HCT116 (cell line): Measurements from ENCODE around the gene RASSF6. TPM values are rescaled to one million over a fixed set of nuclear protein-coding genes. Genes with fewer than 3 reads are reported as not detected.
"Not testable (repeated sequence)": the region's sequence is repeated elsewhere in the genome, so short reads cannot be mapped to it uniquely, and the experiment has no call there.

Source experiments
- ATAC-seq: fragments of 200-7000 bp; cut with Tn5 transposase; 2 replicates; pipeline ENCODE4 v1.9.1; 2020; ENCODE audit warnings: mild to moderate bottlenecking, moderate library complexity
- BruUV-seq: library from RNA; stranded (reverse); fragments of 400-500 nt; replicated peaks from 2 replicates; lab custom pipeline; 2021; lab: Mats Ljungman, UMichigan
- CTCF ChIA-PET: fragments of 300-600 bp; sonication (Branson Sonifier 250); formaldehyde crosslinking; loops from one replicate; lab custom pipeline; 2021; ENCODE audit warnings: antibody characterized with exemption; lab: Charles Lee
- POLR2A ChIA-PET: fragments of 300-600, 350-600 bp; sonication (Branson Sonifier 250); formaldehyde crosslinking; loops from one replicate; lab custom pipeline; 2021; ENCODE audit warnings: antibody characterized with exemption; lab: Charles Lee
- RAD21 ChIA-PET, 2 experiments: fragments of 300-600 bp; sonication (Branson Sonifier 250); formaldehyde crosslinking; loops; one replicate each; lab custom pipeline; 2023; ENCODE audit warnings: low total read pairs in 2 of 2; ENCODE audit not compliant: uncharacterized antibody in 2 of 2, unreplicated experiment in 2 of 2, low non-redundant PET in 1 of 2; lab: Charles Lee
- DNase-seq: peaks from one replicate; pipeline ENCODE4 v3.0.0-alpha.2; 2010; ENCODE audit warnings: low read depth, low spot score
- H2AFZ ChIP-seq: fragments of 200-600 bp; shearing (Covaris generic), sonication (generic); 2 replicates; pipeline ENCODE4 v1.6.1; 2017; ENCODE audit warnings: low read depth, mixed run types, mixed read lengths, antibody characterized with exemption, low read length; ENCODE audit not compliant: poor library complexity, severe bottlenecking
- H3K27ac ChIP-seq: 2 replicates; pipeline ENCODE4 v1.5.1; 2012; ENCODE audit warnings: low read depth, low read length
- H3K27me3 ChIP-seq: fragments of 200-600 bp; sonication (generic); 2 replicates; pipeline ENCODE4 v1.6.1; 2016; ENCODE audit warnings: mixed run types, low read length, mixed read lengths; ENCODE audit not compliant: insufficient read depth
- H3K36me3 ChIP-seq, 2 experiments: fragments of 200-500 bp in 1 of 2; fragments of 200-600 bp in 1 of 2; sonication (Bioruptor generic) in 1 of 2; sonication (generic) in 1 of 2; 2 replicates each; pipeline versions ENCODE4 v1.5.1 to v1.6.1; 2014 to 2016; ENCODE audit warnings: low read length in 2 of 2, inconsistent platforms in 1 of 2, mixed read lengths in 1 of 2, mixed run types in 1 of 2; ENCODE audit not compliant: insufficient read depth in 2 of 2, control insufficient read depth in 1 of 2
- H3K4me1 ChIP-seq, 2 experiments: fragments of 200-600 bp in 1 of 2; sonication (generic) in 1 of 2; 2 replicates each; pipeline versions ENCODE4 v1.5.1 to v1.6.1; 2012 to 2017; ENCODE audit warnings: low read length in 2 of 2, inconsistent platforms in 1 of 2, mild to moderate bottlenecking in 1 of 2, mixed read lengths in 1 of 2, mixed run types in 1 of 2, moderate library complexity in 1 of 2; ENCODE audit not compliant: insufficient read depth in 2 of 2, control insufficient read depth in 1 of 2
- H3K4me2 ChIP-seq: fragments of 200-600 bp; sonication (generic); 2 replicates; pipeline ENCODE4 v1.6.1; 2017; ENCODE audit warnings: mixed run types, low read length, mixed read lengths
- H3K4me3 ChIP-seq, 2 experiments: fragments of 200-600 bp in 1 of 2; sonication (generic) in 1 of 2; replicated peaks in 1 of 2; 2 replicates each; pipeline ENCODE4 v1.5.1; 2011 to 2016; ENCODE audit warnings: low read length in 2 of 2, control low read depth in 1 of 2, low read depth in 1 of 2, mild to moderate bottlenecking in 1 of 2, mixed read lengths in 1 of 2, mixed run types in 1 of 2
- H3K79me2 ChIP-seq: fragments of 200-600 bp; sonication (generic); 2 replicates; pipeline ENCODE4 v1.6.1; 2017; ENCODE audit warnings: mild to moderate bottlenecking, mixed run types, low read length, moderate library complexity, mixed read lengths; ENCODE audit not compliant: insufficient read depth
- H3K9ac ChIP-seq: fragments of 200-600 bp; sonication (generic); 2 replicates; pipeline ENCODE4 v1.6.1; 2016; ENCODE audit warnings: low read length, mixed read lengths
- H3K9me2 ChIP-seq: fragments of 200-600 bp; sonication (generic), shearing (Covaris generic); 2 replicates; pipeline ENCODE4 v1.6.1; 2017; ENCODE audit warnings: mixed run types, mild to moderate bottlenecking, moderate library complexity; ENCODE audit not compliant: insufficient read depth
- H3K9me3 ChIP-seq, 2 experiments: fragments of 200-500 bp in 1 of 2; fragments of 200-600 bp in 1 of 2; sonication (Bioruptor generic) in 1 of 2; sonication (generic) in 1 of 2; 2 replicates each; pipeline ENCODE4 v1.6.1; 2014 to 2017; ENCODE audit warnings: low read length in 2 of 2, mixed read lengths in 2 of 2, inconsistent platforms in 1 of 2, low read depth in 1 of 2, mild to moderate bottlenecking in 1 of 2, mixed run types in 1 of 2, moderate library complexity in 1 of 2; ENCODE audit not compliant: control insufficient read depth in 1 of 2, insufficient read depth in 1 of 2
- H4K20me1 ChIP-seq: fragments of 200-600 bp; sonication (generic), shearing (Covaris generic); 2 replicates; pipeline ENCODE4 v1.6.1; 2017; ENCODE audit warnings: mixed run types, mild to moderate bottlenecking, moderate library complexity; ENCODE audit not compliant: insufficient read depth
- CTCF ChIP-seq, 3 experiments: fragments of 200-600 bp in 1 of 3; sonication (generic) in 1 of 3; IDR thresholded peaks in 2 of 3; conservative IDR thresholded peaks in 1 of 3; 2 replicates each; pipeline ENCODE4 v1.5.1; 2012 to 2017; ENCODE audit warnings: low read depth in 2 of 3, low read length in 2 of 3, antibody characterized with exemption in 1 of 3, borderline replicate concordance in 1 of 3, control low read depth in 1 of 3, mild to moderate bottlenecking in 1 of 3, mixed read lengths in 1 of 3, mixed run types in 1 of 3, moderate library complexity in 1 of 3; ENCODE audit not compliant: insufficient read depth in 1 of 3
- ELF1 ChIP-seq: IDR thresholded peaks from 2 replicates; pipeline ENCODE4 v1.6.1; 2012; ENCODE audit warnings: low read depth, borderline replicate concordance
- RAD21 ChIP-seq: IDR thresholded peaks from 2 replicates; pipeline ENCODE4 v1.6.1; 2012; ENCODE audit warnings: low read depth, mild to moderate bottlenecking
- intact Hi-C: fragments of 100-400 bp; cut with micrococcal nuclease; formaldehyde crosslinking; loops from 2 replicates; pipeline ENCODE4 v1.10.0; 2022
- total RNA-seq: library from RNA; stranded (reverse); gene quantifications from one replicate; pipeline ENCODE4 v1.2.1, GENCODE V29; 2021; ENCODE audit not compliant: unreplicated experiment

Gene RASSF6
- total RNA-seq, 1 experiment from 2014 or later, result 1.1 TPM

- ChIA-PET POLR2A (no interaction called here), RAD21 (interaction anchor here (1.2 to 1.8 kb wide), 2 partner anchors 80 kb away, joined by 4 to 7 read pairs; no protein-coding TSS in a partner anchor), CTCF (interaction anchor here (0.7 to 3.2 kb wide), 12 partner anchors 9 to 291 kb away, joined by 3 to 34 read pairs (median 4); no protein-coding TSS in a partner anchor)
- Histone ChIP-seq H3K27me3 (no peaks in the 10 kb centered on the region), H3K4me3 (no peak overlapping the region), H3K36me3 (no peaks in the 10 kb centered on the region), H3K79me2 (no peaks in the 10 kb centered on the region), H4K20me1 (no peaks in the 10 kb centered on the region), H3K27ac (no peak overlapping the region), H2AFZ (no peak overlapping the region), H3K4me2 (no peak overlapping the region), H3K9me3 (no peaks in the 10 kb centered on the region), H3K4me1 (no peaks in the 10 kb centered on the region), H3K9me2 (no peaks in the 10 kb centered on the region), H3K9ac (no peak overlapping the region)
- TF ChIP-seq RAD21, result peak; percentile 86
- TF ChIP-seq ELF1, result no peak
- peak; percentile 68 to 91 (median 88); a peak in 5 of 6 replicates for TF ChIP-seq CTCF (IDR thresholded peaks at IDR 0.05 in 2 of 3, conservative IDR thresholded peaks at IDR 0.05 in 1 of 3; ENCODE audit: borderline replicate concordance in 1 of 3, insufficient read depth in 1 of 3, low read depth in 2 of 3, low read length in 2 of 3)
- intact Hi-C loops, result loop anchor here (1.0 to 5.0 kb wide), 2 partner anchors 79 to 232 kb away; no protein-coding TSS in a partner anchor
- peak; percentile 88 for ATAC-seq
- no TSS peak for BruUV-seq
- DNase-seq, result peak; percentile 54
These were observed 46.3 kb downstream of the RASSF6 start for GRCh38 chr4:73573794-73574528.

GRCh38 chr4:73550865-73551264, 69.4 kb downstream of the RASSF6 start:
- H3K79me2 ChIP-seq, H3K27ac ChIP-seq, H3K9ac ChIP-seq, H4K20me1 ChIP-seq, BruUV-seq, H3K4me1 ChIP-seq, H3K9me2 ChIP-seq, H3K4me3 ChIP-seq, RAD21 ChIA-PET, H3K36me3 ChIP-seq, H3K9me3 ChIP-seq, H2AFZ ChIP-seq, H3K27me3 ChIP-seq, H3K4me2 ChIP-seq, ATAC-seq, intact Hi-C loops, CTCF ChIA-PET, POLR2A ChIA-PET, DNase-seq: not testable (repeated sequence)
